DMS153 (cell line): ENCODE measurements around the gene EIF2B5.
"Not testable (repeated sequence)": the region's sequence is repeated elsewhere in the genome, so short reads cannot be mapped to it uniquely, and the experiment has no call there.

Experiments
- DNase-seq: peaks from one replicate; lab custom pipeline; 2025; lab: John Stamatoyannopoulos, UW

The EIF2B5 gene

DNA sequence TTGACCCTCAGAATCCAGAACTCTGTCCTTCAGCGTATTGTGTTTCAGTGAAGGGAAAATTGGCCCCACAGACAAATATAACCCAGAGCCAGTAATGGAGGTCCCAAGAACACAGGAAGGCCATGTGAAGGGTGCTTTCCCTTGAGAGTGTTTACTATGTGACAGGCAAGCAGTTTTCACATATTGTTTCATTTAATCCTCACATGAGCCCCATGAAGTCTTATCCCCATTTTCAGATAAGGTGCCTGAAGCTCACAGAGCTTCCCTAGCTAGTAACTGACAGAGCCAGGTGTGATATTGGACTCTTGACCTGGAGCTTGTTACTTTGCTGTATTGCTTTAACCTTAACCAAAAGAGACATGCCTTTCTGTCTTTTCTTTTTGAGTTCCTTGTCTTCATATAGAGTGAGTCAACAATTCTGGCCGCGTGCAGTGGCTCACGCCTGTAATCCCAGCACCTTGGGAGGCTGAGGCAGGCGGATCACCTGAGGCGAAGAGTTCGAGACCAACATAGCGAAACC, 10.7 kb downstream of the EIF2B5 start:
- no peak for DNase-seq

DNA sequence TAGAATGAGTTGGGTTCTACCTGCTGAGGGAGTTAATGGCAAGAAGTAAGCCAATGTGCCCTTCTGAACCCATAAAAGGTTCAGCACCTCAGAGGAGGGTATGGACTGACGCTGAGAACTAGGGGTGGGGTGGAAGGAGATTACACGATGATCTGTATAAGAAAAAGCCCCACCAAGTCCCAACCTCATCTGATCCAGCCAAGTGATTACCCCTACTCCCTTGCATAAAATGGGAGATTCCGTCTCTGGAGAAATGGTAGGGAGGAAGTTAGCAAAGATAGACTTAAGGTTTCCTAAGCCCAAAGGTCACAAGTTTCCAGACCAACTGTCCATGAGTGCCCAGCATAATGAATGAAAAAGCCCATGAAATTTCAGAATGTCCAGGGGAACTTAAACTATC, 12.9 kb downstream of the EIF2B5 start:
- DNase-seq = no peak

GRCh38 chr3:184149123-184149522, 14.0 kb downstream of the EIF2B5 start:
- no peak for DNase-seq

DNA sequence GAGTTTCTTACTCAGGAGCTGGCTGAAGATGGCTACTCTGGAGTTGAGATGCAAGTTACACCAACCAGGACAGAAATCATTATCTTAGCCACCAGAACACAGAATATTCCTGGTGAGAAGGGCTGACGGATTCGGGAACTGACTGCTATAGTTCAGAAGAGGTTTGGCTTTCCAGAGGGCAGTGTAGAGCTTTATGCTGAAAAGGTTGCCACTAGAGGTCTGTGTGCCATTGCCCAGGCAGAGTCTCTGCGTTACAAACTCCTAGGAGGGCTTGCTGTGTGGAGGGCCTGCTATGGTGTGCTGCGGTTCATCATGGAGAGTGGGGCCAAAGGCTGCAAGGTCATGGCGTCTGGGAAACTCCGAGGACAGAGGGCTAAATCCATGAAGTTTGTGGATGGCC, 14.6 kb downstream of the EIF2B5 start:
- DNase-seq = not testable (repeated sequence)

- DNase-seq = peak; percentile 46
Measured at GRCh38 chr3:184154885-184155643, 19.9 kb downstream of the EIF2B5 start, which contains the start of gene DVL3. Gene DVL3 (plus strand): TSS chr3:184155377. CDS start chr3:184155636, 259 bp downstream.

DNA sequence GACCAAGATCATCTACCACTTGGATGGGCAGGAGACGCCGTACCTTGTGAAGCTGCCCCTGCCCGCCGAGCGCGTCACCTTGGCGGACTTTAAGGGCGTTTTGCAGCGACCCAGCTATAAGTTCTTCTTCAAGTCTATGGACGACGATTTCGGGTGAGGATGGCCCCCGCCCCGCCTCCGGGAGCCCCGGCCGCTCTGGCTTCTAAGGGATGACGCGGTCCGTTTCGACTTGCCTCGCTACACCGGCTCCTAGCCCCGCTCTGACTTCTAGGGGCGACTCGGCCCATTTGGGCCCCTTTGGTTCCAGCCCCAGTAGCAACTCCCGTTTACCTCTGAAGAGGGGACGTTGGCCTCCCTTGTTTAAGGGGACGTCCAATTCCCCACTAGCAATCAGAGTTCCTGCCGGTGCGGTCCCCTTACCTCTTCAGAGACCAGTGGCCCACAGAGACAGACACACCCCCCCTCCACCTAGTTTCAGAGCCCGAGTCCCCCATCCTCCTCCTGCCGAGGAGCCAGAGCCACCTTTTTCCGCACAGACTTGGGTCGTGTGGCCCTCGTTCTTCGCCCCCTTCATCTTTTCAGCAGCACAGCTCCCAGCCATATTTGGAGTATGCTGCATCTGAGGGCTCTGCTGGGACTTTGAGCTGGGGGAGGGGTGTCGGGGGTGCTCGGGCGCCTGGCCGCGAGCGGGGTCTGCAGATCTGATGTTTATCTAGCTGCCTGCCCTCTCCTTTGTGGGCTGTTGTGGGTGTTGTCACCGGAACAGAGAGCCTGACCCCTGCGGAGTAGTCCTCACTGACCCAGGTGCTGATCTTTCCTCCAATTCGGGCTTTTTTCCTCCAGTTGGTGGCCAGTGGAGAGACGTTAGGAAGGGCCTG, 20.7 kb downstream of the EIF2B5 start:
- no peak for DNase-seq

DNA sequence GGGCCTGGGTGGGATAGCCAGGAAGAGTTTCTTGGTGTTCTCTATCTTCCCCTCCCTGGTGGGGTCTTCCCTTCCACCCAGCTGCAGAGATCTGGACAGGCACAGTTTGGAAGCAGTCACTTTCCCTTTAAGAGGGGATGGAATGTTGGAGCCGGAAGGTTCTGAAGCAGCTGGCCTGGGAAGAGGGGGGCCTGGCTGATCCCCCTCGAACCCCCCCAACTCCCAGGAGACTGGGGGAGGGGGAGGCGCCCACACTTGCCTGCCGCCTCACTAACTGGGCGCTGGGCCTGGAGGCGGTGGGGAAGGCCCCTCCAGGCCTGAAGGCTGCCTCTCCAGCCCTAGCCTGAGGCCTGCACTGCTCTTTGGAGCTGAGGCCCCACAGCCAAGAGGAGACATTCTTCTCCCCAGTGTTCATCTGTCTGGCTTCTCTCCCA, 21.4 kb downstream of the EIF2B5 start:
- DNase-seq = peak; percentile 10

DNA sequence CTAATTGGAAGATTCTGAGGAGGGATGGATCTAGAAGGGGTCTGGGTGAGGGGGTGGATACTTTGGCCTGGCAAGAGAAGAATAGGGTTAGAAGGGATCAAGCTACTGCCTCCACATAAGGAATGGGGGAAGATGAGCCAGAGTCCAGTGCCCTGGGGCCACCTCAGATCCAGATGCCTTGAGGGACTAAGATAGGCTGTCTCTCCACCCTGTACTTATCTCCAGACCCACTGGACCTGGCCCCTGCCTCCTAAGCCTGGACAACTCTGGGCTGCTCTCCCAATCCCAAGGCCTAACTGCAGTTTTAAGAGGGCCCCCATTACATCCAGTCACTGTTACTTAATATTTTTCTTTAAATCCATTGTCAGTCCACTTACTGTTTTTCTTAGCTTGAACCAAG, 22.0 kb downstream of the EIF2B5 start:
- no peak for DNase-seq

GRCh38 chr3:184158404-184158803, 23.2 kb downstream of the EIF2B5 start:
- DNase-seq = no peak

DNA sequence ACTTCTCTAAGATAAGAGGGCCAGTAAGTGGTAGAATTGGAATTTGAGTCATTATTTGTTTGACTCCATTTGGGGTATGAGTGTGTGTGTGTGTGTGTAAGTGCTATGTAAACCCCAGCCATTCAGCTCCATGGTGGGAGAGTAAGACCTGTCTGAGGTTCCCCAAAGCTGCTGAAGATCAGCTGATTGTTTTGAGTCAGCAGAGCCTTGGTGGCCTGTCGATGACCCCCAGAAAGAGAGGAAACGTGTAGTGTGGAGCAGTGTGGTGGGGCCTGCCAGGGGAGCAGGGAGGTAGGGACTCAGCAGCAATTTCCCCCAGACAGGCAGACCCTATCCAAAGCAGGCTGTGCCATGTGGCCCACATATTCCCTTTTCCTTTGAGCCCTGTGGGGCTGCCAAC, 25.3 kb downstream of the EIF2B5 start:
- DNase-seq = no peak

- DNase-seq = not testable (repeated sequence)
Measured at GRCh38 chr3:184162571-184163070, 27.5 kb downstream of the EIF2B5 start.

- DNase-seq = no peak
Measured at GRCh38 chr3:184164648-184165330, 29.6 kb downstream of the EIF2B5 start.

DNA sequence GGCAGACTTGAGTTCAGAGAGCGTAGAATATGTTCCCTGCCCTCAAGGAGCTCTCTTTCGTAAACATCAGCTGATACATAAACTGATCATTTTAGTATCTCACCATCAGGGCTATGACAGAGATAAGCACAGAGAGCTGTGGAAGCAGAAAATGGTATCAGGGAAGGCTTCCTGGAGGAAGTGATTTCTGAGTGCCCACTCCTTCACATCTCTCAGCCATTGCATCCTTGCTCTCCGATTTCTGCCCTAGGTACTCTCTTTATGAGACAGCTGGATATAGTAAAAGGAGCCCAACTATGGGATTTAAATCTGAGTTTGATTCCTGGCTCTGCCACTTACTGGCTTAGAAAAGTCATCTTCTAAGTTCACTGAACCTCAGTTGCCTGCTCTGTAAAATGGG, 30.4 kb downstream of the EIF2B5 start:
- DNase-seq = no peak

- no peak for DNase-seq
Measured at GRCh38 chr3:184166671-184167070, 31.5 kb downstream of the EIF2B5 start.

DNA sequence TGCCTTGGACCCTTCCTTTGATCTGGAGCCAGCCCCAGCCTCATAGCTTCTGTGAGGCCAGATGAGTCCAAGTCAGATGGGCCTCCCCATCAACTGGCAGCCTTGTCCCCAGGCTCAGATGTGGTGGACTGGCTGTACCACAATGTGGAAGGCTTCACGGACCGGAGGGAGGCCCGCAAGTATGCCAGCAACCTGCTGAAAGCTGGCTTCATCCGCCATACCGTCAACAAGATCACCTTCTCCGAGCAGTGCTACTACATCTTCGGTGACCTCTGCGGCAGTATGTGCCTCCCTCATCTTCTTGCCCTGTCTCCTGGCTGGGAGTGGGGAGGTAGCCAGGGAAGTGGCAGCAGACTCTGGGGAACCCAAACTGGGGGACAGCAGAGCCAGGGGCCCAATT, 32.6 kb downstream of the EIF2B5 start:
- DNase-seq = no peak

GRCh38 chr3:184168363-184169120, 33.4 kb downstream of the EIF2B5 start:
- no peak for DNase-seq

- DNase-seq = no peak
Measured at GRCh38 chr3:184169896-184170875, 35.0 kb downstream of the EIF2B5 start.

DNA sequence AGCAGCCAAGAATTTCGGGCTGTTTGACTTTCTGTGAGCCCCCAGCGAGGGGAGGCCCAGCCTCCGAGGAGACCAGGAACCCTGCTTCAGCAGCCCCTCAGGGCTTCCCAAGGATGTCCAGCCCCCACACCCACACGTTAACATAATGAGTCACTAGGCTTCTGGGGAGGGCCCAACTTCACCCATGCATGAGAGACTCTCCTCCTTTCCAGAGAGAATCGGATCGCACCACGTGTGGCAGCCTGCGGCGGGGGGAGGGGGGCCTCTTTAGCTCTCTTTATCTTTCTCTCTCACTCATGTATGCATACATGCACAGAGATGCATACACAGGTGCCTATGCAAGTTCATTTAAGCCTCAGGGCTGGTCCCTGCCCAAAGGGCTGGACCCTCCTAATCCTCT, 36.4 kb downstream of the EIF2B5 start:
- DNase-seq = no peak

DNA sequence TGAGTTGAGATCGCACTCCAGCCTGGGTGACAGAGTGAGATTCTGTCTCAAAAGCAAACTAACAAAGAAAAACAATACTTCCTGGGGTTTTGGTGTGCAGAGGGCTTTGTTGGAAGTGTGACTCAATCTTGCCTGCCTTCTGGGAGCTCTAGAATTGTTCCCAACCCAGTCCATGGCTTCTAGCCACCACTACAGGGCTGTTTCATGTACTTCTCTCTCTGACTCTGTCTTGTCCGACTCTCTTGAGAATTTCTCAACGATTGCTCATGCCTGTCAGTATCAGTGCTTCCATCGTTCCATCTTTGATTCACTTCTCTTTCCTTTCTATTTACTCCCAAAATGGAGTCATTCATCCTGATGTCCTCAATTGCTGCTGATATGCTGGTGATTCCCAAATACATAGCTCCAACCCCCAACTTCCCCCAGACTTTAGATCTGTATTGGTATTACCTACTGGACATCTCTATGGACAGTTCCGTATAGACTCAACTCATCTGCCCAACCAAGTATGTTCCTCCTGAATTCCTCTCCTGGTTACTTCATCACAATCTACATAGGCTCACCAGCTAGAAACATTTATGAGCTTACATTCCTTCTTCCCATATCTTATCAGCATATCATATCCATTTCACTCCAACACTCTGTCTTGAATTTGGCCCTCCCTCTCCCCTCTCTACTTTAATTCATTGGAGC, 37.7 kb downstream of the EIF2B5 start:
- DNase-seq = no peak

- no peak for DNase-seq
Measured at GRCh38 chr3:184173374-184173722, 38.2 kb downstream of the EIF2B5 start.
